ENCODE measurements around the gene LCORL.

- TF ChIP-seq, protein P1, sequence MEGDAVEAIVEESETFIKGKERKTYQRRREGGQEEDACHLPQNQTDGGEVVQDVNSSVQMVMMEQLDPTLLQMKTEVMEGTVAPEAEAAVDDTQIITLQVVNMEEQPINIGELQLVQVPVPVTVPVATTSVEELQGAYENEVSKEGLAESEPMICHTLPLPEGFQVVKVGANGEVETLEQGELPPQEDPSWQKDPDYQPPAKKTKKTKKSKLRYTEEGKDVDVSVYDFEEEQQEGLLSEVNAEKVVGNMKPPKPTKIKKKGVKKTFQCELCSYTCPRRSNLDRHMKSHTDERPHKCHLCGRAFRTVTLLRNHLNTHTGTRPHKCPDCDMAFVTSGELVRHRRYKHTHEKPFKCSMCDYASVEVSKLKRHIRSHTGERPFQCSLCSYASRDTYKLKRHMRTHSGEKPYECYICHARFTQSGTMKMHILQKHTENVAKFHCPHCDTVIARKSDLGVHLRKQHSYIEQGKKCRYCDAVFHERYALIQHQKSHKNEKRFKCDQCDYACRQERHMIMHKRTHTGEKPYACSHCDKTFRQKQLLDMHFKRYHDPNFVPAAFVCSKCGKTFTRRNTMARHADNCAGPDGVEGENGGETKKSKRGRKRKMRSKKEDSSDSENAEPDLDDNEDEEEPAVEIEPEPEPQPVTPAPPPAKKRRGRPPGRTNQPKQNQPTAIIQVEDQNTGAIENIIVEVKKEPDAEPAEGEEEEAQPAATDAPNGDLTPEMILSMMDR (IDR thresholded peaks at IDR 0.05; ENCODE audit: low read depth, low read length, poor library complexity, severe bottlenecking) = no peak
- no peak for TF ChIP-seq EZH2phosphoT487 (IDR thresholded peaks at IDR 0.05; ENCODE audit: borderline replicate concordance, low read length)
Observed at GRCh38 chr4:18063079-18063478, 41.5 kb upstream of the LCORL start.
